ENCODE data around the gene MCF2L2. TPM values are rescaled to one million over a fixed set of nuclear protein-coding genes. Genes with fewer than 3 reads are reported as not detected.

The MCF2L2 gene
- total RNA-seq, 1 donor from 2014 or later: not detected

DNA sequence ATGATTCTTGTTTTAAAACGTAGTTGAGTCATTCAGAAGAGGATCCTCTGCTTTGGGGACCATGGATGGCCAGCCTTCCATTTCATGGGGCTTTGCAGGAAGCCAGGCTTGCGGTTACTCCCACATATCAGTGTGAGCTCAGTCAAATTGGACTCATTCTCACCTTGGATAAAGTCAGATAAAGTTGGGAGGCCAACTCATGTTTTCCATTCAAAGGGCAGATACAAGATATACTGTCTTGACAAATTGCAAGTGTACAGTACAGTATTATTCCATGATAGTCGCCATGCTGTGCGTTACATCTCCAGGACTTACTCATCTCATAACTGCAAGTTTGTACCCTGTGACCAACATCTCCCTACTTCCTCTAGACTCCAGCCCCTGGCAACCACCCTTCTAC lies 200.8 kb downstream of the MCF2L2 start:
- Histone ChIP-seq H3K36me3 (no peaks in the 10 kb centered on the region), H3K27ac (no peak overlapping the region), H3K4me1 (no peaks in the 10 kb centered on the region), H3K27me3 (no peaks in the 10 kb centered on the region), H3K4me3 (no peak overlapping the region), H3K9me3 (no peaks in the 10 kb centered on the region)
- intact Hi-C loops (cut with DNase I): no loop called here
- TF ChIP-seq, protein P1, sequence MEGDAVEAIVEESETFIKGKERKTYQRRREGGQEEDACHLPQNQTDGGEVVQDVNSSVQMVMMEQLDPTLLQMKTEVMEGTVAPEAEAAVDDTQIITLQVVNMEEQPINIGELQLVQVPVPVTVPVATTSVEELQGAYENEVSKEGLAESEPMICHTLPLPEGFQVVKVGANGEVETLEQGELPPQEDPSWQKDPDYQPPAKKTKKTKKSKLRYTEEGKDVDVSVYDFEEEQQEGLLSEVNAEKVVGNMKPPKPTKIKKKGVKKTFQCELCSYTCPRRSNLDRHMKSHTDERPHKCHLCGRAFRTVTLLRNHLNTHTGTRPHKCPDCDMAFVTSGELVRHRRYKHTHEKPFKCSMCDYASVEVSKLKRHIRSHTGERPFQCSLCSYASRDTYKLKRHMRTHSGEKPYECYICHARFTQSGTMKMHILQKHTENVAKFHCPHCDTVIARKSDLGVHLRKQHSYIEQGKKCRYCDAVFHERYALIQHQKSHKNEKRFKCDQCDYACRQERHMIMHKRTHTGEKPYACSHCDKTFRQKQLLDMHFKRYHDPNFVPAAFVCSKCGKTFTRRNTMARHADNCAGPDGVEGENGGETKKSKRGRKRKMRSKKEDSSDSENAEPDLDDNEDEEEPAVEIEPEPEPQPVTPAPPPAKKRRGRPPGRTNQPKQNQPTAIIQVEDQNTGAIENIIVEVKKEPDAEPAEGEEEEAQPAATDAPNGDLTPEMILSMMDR (IDR thresholded peaks at IDR 0.05): no peak
- no peak for DNase-seq (ENCODE audit: low spot score in 2 of 2)

DNA sequence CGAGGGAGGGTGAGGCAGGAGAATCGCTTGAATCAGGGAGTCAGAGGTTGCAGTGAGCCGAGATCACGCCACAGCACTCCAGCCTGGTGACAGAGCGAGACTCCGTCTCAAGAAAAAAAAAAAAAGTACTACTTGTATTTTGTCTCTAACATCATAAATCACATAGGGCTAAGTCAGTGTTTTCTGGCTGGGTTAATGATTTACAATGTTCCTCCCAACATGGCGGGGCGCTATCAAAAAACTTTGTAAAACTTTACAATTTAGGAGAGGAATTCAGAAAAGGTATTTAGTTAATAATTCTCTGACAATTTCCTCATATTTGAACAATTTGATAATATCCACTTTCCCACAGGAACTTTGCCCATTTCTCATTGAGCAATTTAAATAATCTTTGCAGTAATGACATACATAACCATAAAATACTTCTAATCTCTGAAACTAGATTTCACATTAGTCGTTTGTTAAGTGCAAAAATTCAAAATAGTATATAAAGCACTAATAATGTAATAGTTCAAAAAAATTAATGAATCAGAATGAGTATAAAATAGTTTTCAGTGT lies 202.0 kb downstream of the MCF2L2 start:
- Histone ChIP-seq H3K27ac (no peak overlapping the region), H3K4me3 (no peak overlapping the region), H3K36me3 (no peaks in the 10 kb centered on the region), H3K27me3 (no peaks in the 10 kb centered on the region), H3K9me3 (no peaks in the 10 kb centered on the region), H3K4me1 (no peaks in the 10 kb centered on the region)
- intact Hi-C loops (cut with DNase I): no loop called here
- DNase-seq (ENCODE audit: low spot score in 2 of 2): no peak
- TF ChIP-seq, protein P1 (IDR thresholded peaks at IDR 0.05): no peak

DNA sequence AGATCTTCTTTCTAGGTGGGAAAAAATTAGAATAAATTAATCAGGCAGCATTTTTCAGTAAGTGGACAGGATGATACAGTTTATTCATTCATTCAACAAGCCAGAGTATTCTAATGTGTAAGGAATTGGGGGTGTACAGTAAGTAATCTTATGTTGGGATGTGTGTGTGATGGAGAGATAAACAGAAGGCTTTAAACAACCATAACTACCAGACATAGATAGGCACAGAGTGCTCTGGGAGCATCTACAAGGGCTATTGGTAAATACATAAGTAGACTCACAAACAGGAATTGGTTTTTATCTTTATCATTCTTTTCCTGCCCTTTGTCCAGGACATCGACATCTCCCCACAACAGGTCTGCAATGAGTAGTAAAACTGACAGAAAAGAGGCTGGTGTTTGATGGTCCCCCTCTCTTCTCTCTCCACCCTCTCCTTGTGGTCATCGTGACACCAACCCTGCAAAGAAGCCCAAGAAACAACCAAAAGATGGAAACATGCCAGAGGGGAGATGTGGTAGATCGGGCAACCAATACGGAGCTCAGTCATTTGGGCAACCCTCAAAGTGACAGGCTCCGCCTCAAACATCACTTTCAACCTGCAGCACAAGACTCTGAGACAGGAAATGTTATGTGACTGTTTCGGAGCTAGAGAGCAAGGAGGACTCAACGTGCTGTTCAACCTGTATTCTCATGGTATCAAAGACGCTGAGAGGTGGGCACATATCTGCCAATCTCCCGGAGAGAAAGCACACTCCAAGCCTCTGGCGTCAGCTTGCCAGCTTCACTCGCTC lies 204.0 kb downstream of the MCF2L2 start:
- Histone ChIP-seq H3K27me3 (no peaks in the 10 kb centered on the region), H3K4me3 (no peak overlapping the region), H3K27ac (no peak overlapping the region), H3K36me3 (no peaks in the 10 kb centered on the region), H3K9me3 (no peaks in the 10 kb centered on the region), H3K4me1 (no peaks in the 10 kb centered on the region)
- intact Hi-C loops (cut with DNase I): no loop called here
- TF ChIP-seq, protein P1 (IDR thresholded peaks at IDR 0.05): no peak
- DNase-seq (ENCODE audit: low spot score in 2 of 2): no peak

DNA sequence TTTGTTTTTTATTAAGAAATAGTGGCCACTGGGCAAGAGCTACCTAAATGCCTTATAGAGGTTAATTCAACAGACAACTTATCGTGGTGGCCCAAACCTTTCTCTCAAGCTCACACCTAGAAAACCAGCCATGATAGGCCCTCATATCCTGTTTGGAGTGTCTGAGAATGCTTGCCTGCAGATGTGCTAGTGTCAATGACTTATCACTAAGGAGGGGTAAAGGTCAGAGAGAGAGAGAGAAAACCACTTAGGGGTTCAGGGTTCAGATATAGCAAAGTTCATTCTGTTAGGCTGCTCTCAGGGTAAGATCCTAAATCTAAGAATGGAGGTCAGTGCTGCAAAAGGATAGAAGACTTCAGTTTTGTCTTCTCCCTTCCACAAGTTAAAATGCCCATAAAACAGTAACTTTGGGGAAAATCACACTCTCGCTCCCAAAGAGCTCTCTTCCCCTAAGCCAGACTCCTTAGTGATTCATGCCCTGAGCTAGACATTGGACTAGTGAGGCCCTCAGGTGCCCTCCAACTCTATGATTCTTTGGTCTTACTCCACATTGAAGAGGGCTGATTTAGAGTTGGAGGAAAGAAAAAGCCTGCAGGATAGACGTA lies 205.7 kb downstream of the MCF2L2 start:
- Histone ChIP-seq H3K4me1 (no peaks in the 10 kb centered on the region), H3K4me3 (no peak overlapping the region), H3K27ac (no peak overlapping the region), H3K9me3 (no peaks in the 10 kb centered on the region), H3K27me3 (no peaks in the 10 kb centered on the region), H3K36me3 (no peaks in the 10 kb centered on the region)
- DNase-seq (ENCODE audit: low spot score in 2 of 2): no peak
- TF ChIP-seq, protein P1 (IDR thresholded peaks at IDR 0.05): no peak
- intact Hi-C loops (cut with DNase I): no loop called here

DNA sequence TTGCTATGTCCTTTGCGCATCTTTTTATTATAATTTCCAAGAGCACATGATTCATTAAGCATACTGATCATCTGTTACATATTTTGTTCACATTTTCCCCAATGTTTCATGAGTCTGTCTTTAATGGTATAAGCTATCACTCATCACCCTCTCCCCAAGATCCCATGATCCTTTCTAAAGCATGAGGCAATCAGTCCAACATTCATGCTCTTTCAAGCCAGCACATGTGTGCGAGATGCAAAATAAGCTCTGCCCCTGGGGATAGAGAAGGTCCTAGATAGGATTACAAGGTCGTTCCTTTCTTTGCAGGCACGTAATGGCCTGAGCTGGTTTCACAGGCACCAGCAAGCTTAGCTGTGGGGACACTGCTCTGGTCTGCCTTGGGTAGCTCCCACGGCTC lies 207.6 kb downstream of the MCF2L2 start:
- TF ChIP-seq, protein P1 (IDR thresholded peaks at IDR 0.05): no peak
- no peak for DNase-seq (ENCODE audit: low spot score in 2 of 2)

More for the DNA sequence above, 207.6 kb downstream of the MCF2L2 start:
- intact Hi-C loops (cut with DNase I): no loop called here
- Histone ChIP-seq H3K36me3 (no peaks in the 10 kb centered on the region), H3K27ac (no peak overlapping the region), H3K4me3 (no peak overlapping the region), H3K27me3 (no peaks in the 10 kb centered on the region), H3K9me3 (no peaks in the 10 kb centered on the region), H3K4me1 (no peaks in the 10 kb centered on the region)
